HG03565 (cell line): ENCODE results near the gene SLCO1C1.
"Not testable (repeated sequence)": the region's sequence is repeated elsewhere in the genome, so short reads cannot be mapped to it uniquely, and the experiment has no call there.

ENCODE experiments used
- ATAC-seq: cut with Tn5 transposase; IDR thresholded peaks from one replicate; pipeline ENCODE4 v1.9.1; 2021; ENCODE audit warnings: mild to moderate bottlenecking, moderate library complexity; ENCODE audit not compliant: unreplicated experiment

The SLCO1C1 gene

DNA sequence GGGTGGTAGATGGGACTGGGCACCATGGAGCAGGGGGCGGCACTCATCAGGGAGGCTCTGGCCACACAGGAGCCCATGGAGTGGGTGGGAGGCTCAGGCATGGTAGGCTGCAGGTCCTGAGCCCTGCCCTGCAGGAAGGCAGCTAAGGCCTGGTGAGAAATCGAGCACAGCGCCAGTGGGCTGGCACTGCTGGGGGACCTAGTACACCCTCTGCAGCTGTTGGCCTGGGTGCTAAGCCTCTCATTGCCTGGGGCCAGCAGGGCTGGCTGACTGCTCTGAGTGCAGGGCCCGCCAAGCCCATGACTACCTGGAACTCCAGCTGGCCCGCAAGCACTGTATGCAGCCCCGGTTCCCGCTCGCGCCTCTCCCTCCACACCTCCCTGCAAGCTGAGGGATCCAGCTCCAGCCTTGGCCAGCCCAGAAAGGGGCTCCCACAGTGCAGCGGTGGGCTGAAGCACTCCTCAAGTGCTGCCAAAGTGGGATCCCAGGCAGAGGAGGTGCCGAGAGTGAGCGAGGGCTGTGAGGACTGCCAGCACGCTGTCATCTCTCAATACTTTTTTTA lies 88.7 kb downstream of the SLCO1C1 start:
- not testable (repeated sequence) for ATAC-seq

GRCh38 chr12:20792971-20793370 lies 97.8 kb downstream of the SLCO1C1 start:
- ATAC-seq: no peak

GRCh38 chr12:20798554-20798953 lies 103.4 kb downstream of the SLCO1C1 start:
- no peak for ATAC-seq

GRCh38 chr12:20800160-20800559 lies 105.0 kb downstream of the SLCO1C1 start:
- no peak for ATAC-seq

DNA sequence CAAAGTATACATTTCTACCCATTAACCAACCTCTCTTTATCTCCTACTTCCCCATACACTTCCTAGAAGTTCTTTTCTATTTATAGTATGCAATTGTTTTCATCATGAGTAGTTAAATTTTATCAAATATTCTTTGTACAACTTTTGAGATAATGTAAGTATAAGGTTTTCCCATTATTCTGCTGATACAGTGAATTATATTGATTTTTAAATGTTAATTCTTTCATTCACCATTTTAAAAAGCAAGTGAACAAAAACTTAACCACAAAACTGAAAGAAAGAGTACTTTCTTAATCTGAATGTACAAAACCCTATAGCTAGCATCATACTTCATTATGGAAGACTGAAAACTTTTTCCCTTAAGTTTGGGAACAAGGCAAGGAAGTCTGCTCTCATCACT lies 105.9 kb downstream of the SLCO1C1 start:
- ATAC-seq: no peak
